K562 (cell line): Measurements from ENCODE around the gene OR7C1. TPM values are rescaled to one million over a fixed set of nuclear protein-coding genes. Genes with fewer than 3 reads are reported as not detected.

Experiments
- ADNP ChIP-seq: fragments of 200-800 bp; sonication (Bioruptor generic); IDR thresholded peaks from 2 replicates; pipeline ENCODE4 v1.6.1; 2016; ENCODE audit warnings: missing genetic modification characterization, missing compliant biosample characterization
- BRF1 ChIP-seq: IDR thresholded peaks from 3 replicates; pipeline ENCODE4 v1.6.1; 2011; ENCODE audit warnings: borderline replicate concordance, mild to moderate bottlenecking; ENCODE audit not compliant: insufficient read length; ENCODE audit errors: extremely low read depth
- CBFA2T2 ChIP-seq: fragments of 450-650 bp; conservative IDR thresholded peaks from 2 replicates; pipeline ENCODE4 v1.6.1; 2017; ENCODE audit warnings: mild to moderate bottlenecking
- CEBPG ChIP-seq, 3 experiments: fragments of 200-800 bp in 1 of 3; sonication (Bioruptor generic) in 1 of 3; sonication (generic) in 1 of 3; formaldehyde crosslinking in 1 of 3; IDR thresholded peaks in 2 of 3; conservative IDR thresholded peaks in 1 of 3; 2 replicates each; pipeline versions ENCODE4 v1.6.1 to v1.8.0; 2016 to 2022; ENCODE audit warnings: missing compliant biosample characterization in 2 of 3, missing genetic modification characterization in 2 of 3, mild to moderate bottlenecking in 1 of 3, missing genetic modification reagents in 1 of 3
- CREM ChIP-seq: IDR thresholded peaks from 2 replicates; pipeline ENCODE4 v1.6.1; 2014; ENCODE audit warnings: antibody characterized with exemption, low read depth
- E2F6 ChIP-seq, 2 experiments: IDR thresholded peaks; 2 replicates each; pipeline ENCODE4 v1.6.1; 2011; ENCODE audit warnings: borderline replicate concordance in 1 of 2, control low read depth in 1 of 2, low read depth in 1 of 2, low read length in 1 of 2, mild to moderate bottlenecking in 1 of 2, mixed read lengths in 1 of 2, moderate library complexity in 1 of 2; ENCODE audit not compliant: insufficient read depth in 1 of 2, insufficient read length in 1 of 2, poor library complexity in 1 of 2, severe bottlenecking in 1 of 2; ENCODE audit errors: extremely low read depth in 1 of 2
- FOXJ2 ChIP-seq: fragments of 200-800 bp; sonication (Bioruptor generic); IDR thresholded peaks from 2 replicates; pipeline ENCODE4 v1.6.1; 2016; ENCODE audit warnings: missing genetic modification characterization, missing compliant biosample characterization
- HNRNPUL1 ChIP-seq: fragments of 200-400 bp; formaldehyde crosslinking; IDR thresholded peaks from 2 replicates; pipeline ENCODE4 v1.6.1; 2017; ENCODE audit warnings: low read length
- NFXL1 ChIP-seq: fragments of 450-650 bp; formaldehyde crosslinking; IDR thresholded peaks from 2 replicates; pipeline ENCODE4 v1.4.0; 2021; ENCODE audit warnings: mild to moderate bottlenecking
- STAT5A ChIP-seq: IDR thresholded peaks from 2 replicates; pipeline ENCODE4 v1.6.1; 2012; ENCODE audit warnings: low read length, inconsistent platforms, borderline replicate concordance
- TAF9B ChIP-seq: fragments of 450-650 bp; IDR thresholded peaks from 2 replicates; pipeline ENCODE4 v1.6.1; 2018; ENCODE audit warnings: mild to moderate bottlenecking; ENCODE audit not compliant: partially characterized antibody
- THAP7 ChIP-seq: fragments of 250-450 bp; sonication (Bioruptor Pico); IDR thresholded peaks from 2 replicates; pipeline ENCODE4 v1.5.0; 2021
- ZNF232 ChIP-seq: sonication (generic); formaldehyde crosslinking; IDR thresholded peaks from 2 replicates; pipeline ENCODE4 v1.8.0; 2022; ENCODE audit warnings: mild to moderate bottlenecking, missing genetic modification reagents
- ZNF318 ChIP-seq, 2 experiments: fragments of 450-650 bp; IDR thresholded peaks; 2 replicates each; pipeline ENCODE4 v1.6.1; 2016; ENCODE audit warnings: mild to moderate bottlenecking in 2 of 2, borderline replicate concordance in 1 of 2, low read depth in 1 of 2, moderate library complexity in 1 of 2
- polyA plus RNA-seq, 8 experiments: library from polyadenylated mRNA; depleted of rRNA in 4 of 8; stranded (reverse) in 5 of 8; unstranded in 3 of 8; fragments of >200 nt; fragmentation: Nextera tagmentation in 2 of 8; fragmentation: Illumina TruSeq in 1 of 8; extraction: Ambion mirVana in 2 of 8; extraction: Trizol in 1 of 8; gene quantifications; 2 replicates each; pipeline versions ENCODE4 v1.2.1 to v1.2.3, GENCODE V29; 2011 to 2014; ENCODE audit warnings: inconsistent platforms in 1 of 8, missing spikeins in 1 of 8
- total RNA-seq, 7 experiments: library from RNA; depleted of rRNA in 6 of 7; stranded (reverse); fragments of >200 nt in 6 of 7; fragmentation: Illumina TruSeq in 2 of 7; extraction: Trizol in 2 of 7; gene quantifications; 2 replicates each; pipeline versions ENCODE4 v1.2.1 to v1.2.3, GENCODE V29; 2011 to 2021; ENCODE audit warnings: low replicate concordance in 1 of 7

The OR7C1 gene
- total and polyA plus RNA-seq, 9 of the 15 experiments (the other 6 are each of a cell fraction or from before 2014, with no cell fraction given), result 0.01 to 0.18 (median 0.10) TPM; not detected in 1

- TF ChIP-seq NFXL1 (CRISPR knock-in tag) (no peak), ZNF232 (CRISPR knock-in tag) (no peak), FOXJ2 (tag) (no peak), ADNP (tag) (0 out of 2 replicates have a peak, but pooled peaks have one; percentile 22), STAT5A (no peak), E2F6 (IDR thresholded peaks at IDR 0.05; ENCODE audit: borderline replicate concordance in 1 of 2, extremely low read depth in 1 of 2, insufficient read depth in 1 of 2, insufficient read length in 1 of 2, low read depth in 1 of 2, low read length in 1 of 2, poor library complexity in 1 of 2, severe bottlenecking in 1 of 2) (no peak), TAF9B (peak; percentile 32), CBFA2T2 (peak; percentile 51), BRF1 (no peak), THAP7 (no peak), CREM (no peak), HNRNPUL1 (no peak), CEBPG (CRISPR knock-in tag; IDR thresholded peaks at IDR 0.05) (no peak), CEBPG (tag; conservative IDR thresholded peaks at IDR 0.05 in 1 of 2, IDR thresholded peaks at IDR 0.05 in 1 of 2) (no peak), ZNF318 (IDR thresholded peaks at IDR 0.05; ENCODE audit: borderline replicate concordance in 1 of 2, low read depth in 1 of 2) (peak in 1 of 2 experiments; percentile 61; a peak in 1 of 4 replicates)
Observed at GRCh38 chr19:14830702-14831101, 4.3 kb downstream of the OR7C1 start (continued).
